HEK293T (cell line): ENCODE data around the gene PSEN1.

ENCODE experiments used
- FOXK2 ChIP-seq: fragments of 450-650 bp; IDR thresholded peaks from 2 replicates; pipeline ENCODE4 v1.6.1; 2016; ENCODE audit warnings: mild to moderate bottlenecking
- FOXM1 ChIP-seq: fragments of 450-650 bp; IDR thresholded peaks from 2 replicates; pipeline ENCODE4 v1.6.1; 2017; ENCODE audit warnings: mild to moderate bottlenecking, borderline replicate concordance
- HDGF ChIP-seq: fragments of 450-650 bp; IDR thresholded peaks from 2 replicates; pipeline ENCODE4 v1.6.1; 2017; ENCODE audit warnings: antibody characterized with exemption, borderline replicate concordance
- L3MBTL2 ChIP-seq: fragments of 450-650 bp; conservative IDR thresholded peaks from 2 replicates; pipeline ENCODE4 v1.6.1; 2016; ENCODE audit warnings: mild to moderate bottlenecking
- SP1 ChIP-seq: fragments of 450-650 bp; IDR thresholded peaks from 2 replicates; pipeline ENCODE4 v1.6.1; 2017
- SUZ12 ChIP-seq: fragments of 450-650 bp; IDR thresholded peaks from 2 replicates; pipeline ENCODE4 v1.6.1; 2016; ENCODE audit warnings: mild to moderate bottlenecking
- ZNF384 ChIP-seq: fragments of 450-650 bp; IDR thresholded peaks from 2 replicates; pipeline ENCODE4 v1.6.1; 2016

GRCh38 chr14:73225496-73225895 is 89.2 kb downstream of the PSEN1 start:
- TF ChIP-seq SUZ12 (no peak), HDGF (no peak), FOXK2 (no peak), FOXM1 (no peak), SP1 (no peak), L3MBTL2 (no peak), ZNF384 (no peak)
